Measurements from ENCODE around the gene CEP295NL.
"Not testable (repeated sequence)": the region's sequence is repeated elsewhere in the genome, so short reads cannot be mapped to it uniquely, and the experiment has no call there.

The CEP295NL gene

GRCh38 chr17:78867046-78867445 is 36.0 kb downstream of the CEP295NL start:
- not testable (repeated sequence) for FAIRE-seq

GRCh38 chr17:78865682-78866390 is 37.2 kb downstream of the CEP295NL start:
- DNase-seq (ENCODE audit: low spot score) = peak; percentile 55
- FAIRE-seq = peak; percentile 27

More at GRCh38 chr17:78867046-78867445, 36.0 kb downstream of the CEP295NL start:
- not testable (repeated sequence) for DNase-seq (ENCODE audit: low spot score)

DNA sequence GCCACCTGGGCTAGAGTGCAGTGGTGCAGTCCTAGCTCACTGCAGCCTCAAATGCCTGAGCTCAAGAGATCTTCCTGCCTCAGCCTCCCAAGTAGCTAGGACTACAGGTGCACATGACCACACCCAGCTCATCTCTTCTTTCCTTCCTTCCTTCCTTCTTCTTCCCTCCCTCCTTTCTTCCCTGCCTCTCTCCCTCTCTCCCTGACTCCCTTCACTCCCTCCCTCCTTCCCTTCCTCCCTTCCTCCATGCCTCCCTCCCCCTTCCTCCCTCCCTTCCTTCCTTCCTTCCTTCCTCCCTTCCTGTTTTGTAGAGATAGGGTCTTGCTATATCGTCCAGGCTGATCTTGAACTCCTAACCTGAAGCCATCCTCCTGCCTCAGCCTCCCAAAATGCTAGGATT is 38.9 kb downstream of the CEP295NL start:
- DNase-seq (ENCODE audit: low spot score) (no peak), FAIRE-seq (no peak)

- FAIRE-seq (peak; percentile 90), DNase-seq (ENCODE audit: low spot score) (peak; percentile 94)
These were observed 40.7 kb downstream of the CEP295NL start for GRCh38 chr17:78862073-78863023.

DNA sequence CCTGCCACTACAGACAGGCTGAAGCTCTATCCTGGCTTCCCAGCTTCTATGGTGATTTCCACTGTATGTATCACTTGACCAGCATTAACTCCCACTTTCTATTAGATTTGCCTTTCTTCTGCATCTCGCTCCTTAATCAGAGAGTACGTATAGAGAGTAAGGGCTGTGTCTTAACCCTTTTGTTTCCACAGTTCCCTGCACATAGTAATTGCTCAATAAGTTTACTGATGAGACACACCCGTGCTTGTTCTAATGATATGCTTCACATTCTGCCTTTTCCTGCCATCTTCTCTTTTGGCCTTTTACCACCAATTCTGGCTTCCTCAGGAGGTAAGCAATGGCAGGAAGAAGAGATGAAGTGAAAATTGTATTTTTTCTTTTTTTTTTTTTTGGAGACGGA is 41.8 kb downstream of the CEP295NL start:
- no peak for FAIRE-seq
- DNase-seq (ENCODE audit: low spot score) = no peak

- DNase-seq (ENCODE audit: low spot score) = no peak
- no peak for FAIRE-seq
These were observed 44.0 kb downstream of the CEP295NL start for GRCh38 chr17:78859051-78859450.

DNA sequence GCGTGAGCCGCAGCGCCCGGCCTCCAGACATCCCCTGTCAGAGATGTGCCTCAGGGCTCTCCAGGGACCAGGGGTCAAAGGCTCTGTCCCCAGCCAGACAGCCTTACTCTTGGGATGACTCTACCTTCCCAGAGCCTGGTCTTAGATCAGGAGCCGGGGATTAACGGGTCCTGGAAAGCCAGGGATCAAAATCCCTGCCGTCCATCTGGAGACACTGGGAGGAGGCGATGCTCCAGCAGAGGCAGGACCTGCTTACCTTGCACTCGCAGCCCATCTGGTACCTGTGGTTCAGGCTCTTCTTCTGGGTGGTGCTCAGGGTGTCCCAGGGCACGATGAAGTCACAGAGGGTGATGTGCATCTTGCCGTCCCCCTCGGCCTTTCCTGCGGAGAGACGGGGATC is 45.7 kb downstream of the CEP295NL start:
- FAIRE-seq = no peak
- DNase-seq (ENCODE audit: low spot score) = no peak

- FAIRE-seq (no peak), DNase-seq (ENCODE audit: low spot score) (no peak)
These were observed 47.3 kb downstream of the CEP295NL start for GRCh38 chr17:78855561-78856165.

DNA sequence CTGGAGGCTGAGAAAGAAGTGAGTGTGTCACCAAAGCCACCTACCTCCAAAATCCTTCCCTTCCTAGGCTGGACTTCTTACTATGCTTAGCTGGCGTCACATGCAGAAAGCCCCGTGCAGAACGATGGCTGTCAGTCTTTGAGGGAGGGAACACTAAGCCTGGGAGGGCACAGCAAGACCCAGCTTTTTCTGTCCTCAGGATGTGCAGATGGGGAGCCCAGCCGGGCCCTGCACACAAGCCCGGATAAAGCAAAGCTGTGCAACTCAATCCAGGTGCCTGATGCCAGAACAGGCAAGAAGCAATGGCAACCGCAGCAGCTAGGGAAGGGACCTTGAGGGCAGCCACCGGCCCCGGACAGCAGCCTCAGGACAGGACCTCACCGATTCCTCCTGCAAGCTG is 48.5 kb downstream of the CEP295NL start:
- FAIRE-seq (no peak), DNase-seq (ENCODE audit: low spot score) (no peak)

GRCh38 chr17:78853926-78854394 is 49.0 kb downstream of the CEP295NL start:
- no peak for DNase-seq (ENCODE audit: low spot score)
- no peak for FAIRE-seq

GRCh38 chr17:78852709-78853121 is 50.3 kb downstream of the CEP295NL start:
- no peak for DNase-seq (ENCODE audit: low spot score)
- no peak for FAIRE-seq

GRCh38 chr17:78849026-78849425 is 54.0 kb downstream of the CEP295NL start:
- no peak for DNase-seq (ENCODE audit: low spot score)
- FAIRE-seq = no peak

GRCh38 chr17:78847052-78847451 is 55.9 kb downstream of the CEP295NL start:
- peak; percentile 49 for FAIRE-seq

DNA sequence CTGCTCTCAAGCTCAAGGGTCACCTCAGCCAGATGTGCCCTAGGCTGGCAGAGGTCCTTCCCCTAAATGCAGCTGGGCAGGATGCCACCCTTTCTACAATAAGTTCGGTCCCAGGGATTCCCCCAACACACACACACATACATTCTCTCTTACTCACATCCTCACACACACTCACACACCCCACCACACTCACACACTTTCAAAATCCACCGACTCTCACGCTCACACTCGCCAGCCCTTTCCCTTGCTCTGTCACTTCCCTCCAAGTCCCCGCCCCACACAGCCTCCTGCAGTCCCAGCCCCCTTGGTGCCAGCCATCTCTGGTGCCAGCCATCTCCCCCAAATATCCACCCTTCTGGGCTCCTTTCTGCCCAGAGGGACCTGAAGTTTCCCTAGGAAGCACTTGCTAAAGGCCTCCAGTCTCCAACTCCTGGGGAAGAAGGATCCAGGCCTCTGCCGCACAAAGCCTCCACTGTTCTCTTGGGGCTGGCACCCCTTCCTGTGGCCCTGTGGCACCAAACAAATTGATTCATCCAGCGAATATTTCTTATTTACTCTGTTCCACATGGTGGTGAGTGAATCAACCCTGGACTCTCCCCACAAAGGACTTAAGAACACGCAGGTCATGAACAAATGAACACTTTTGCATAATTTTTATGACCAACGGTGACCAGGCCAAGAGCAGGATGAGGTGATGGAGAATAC is 58.5 kb downstream of the CEP295NL start:
- FAIRE-seq = no peak

More at GRCh38 chr17:78847052-78847451, 55.9 kb downstream of the CEP295NL start:
- DNase-seq (ENCODE audit: low spot score) = no peak

GRCh38 chr17:78842881-78843565 is 60.0 kb downstream of the CEP295NL start:
- DNase-seq (ENCODE audit: low spot score) = no peak
- FAIRE-seq = no peak

More for the DNA sequence above, 58.5 kb downstream of the CEP295NL start:
- DNase-seq (ENCODE audit: low spot score) = peak; percentile 51

DNA sequence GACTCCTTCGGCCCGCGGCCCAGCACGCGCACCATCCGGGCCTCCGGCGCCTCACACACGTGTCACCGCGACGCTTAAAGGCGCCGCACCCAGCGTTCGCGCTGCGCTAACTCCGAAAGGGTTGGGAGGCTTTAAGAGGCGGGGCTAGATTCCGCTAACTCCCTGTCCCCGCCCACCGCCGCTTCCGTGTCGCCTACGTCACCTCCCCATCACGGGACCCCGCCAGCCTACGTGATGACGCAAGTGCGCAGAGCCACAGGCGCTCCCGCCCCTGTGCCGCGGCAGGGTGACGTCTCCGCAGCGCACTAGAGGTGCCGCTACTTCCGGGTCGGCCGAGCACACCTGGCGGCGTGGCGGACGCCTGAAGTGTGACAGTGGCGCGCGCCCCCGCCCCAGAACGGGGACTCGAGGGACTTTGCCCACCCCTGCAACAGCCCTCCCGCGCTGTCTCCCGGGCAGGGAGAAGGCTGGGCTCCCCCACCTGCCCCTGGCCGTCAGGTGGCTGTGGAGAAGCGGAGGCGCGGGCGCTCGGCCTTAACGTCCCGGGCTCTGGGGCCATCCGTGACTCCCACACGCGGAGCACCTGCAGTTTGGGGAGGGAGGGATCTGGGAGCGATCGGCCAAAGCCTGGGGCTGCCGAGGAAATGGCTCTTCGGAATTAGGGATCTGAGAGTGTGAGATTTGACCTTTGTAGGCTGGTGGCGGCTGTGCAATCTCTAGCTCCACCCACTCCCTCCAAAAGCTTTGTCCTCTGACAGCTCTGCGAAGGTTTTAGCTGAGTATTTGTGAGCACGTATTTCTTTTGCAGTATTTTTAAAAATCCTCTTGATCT is 62.0 kb downstream of the CEP295NL start, which contains the start of gene USP36:
USP36 (minus strand) TSS at position 35 of the 832 bp plus-strand sequence. CDS start 4,451 bp downstream, outside the sequence.
- FAIRE-seq (peak; percentile 73), DNase-seq (ENCODE audit: low spot score) (peak; percentile 96)
